GM21367 (cell line): ENCODE measurements around the gene FFAR1.

Experiments
- ATAC-seq: cut with Tn5 transposase; IDR thresholded peaks from one replicate; pipeline ENCODE4 v1.9.1; 2021; ENCODE audit not compliant: unreplicated experiment

FFAR1 gene

DNA sequence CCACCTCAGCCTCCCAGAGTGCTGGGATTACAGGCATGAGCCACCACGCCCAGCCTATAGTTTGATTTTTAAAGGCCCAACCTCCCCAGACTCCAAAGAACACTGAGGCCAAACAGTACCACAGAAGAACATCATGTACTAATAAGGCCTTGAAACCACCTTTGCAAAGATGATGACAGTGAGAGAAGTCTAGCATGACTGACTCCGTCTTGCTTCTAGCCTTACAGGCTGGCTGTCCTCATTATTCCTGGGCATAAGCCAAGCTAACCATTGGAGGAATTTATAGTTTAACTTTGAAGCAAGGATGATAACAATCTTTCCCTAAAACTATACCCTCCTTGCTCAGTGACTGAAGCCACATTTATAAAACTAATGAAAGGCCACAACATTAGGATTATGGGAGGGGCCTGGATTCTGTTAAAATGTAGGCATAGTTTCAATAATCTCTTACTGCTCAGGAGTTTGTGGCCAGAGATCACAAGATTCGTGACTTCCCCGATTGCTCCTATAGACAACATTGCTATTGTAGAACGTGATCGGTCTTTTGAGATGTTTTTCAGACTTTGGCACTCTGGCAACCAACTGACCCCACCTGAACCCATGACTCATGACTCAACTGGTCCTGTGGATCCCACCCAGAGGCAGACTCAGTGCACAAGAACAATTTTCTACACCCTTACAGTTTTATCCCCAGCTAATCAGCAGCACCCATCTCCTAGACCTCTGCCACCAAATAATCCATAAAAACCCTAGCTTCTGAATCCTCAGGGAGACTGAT lies 40.8 kb downstream of the FFAR1 start:
- no peak for ATAC-seq

DNA sequence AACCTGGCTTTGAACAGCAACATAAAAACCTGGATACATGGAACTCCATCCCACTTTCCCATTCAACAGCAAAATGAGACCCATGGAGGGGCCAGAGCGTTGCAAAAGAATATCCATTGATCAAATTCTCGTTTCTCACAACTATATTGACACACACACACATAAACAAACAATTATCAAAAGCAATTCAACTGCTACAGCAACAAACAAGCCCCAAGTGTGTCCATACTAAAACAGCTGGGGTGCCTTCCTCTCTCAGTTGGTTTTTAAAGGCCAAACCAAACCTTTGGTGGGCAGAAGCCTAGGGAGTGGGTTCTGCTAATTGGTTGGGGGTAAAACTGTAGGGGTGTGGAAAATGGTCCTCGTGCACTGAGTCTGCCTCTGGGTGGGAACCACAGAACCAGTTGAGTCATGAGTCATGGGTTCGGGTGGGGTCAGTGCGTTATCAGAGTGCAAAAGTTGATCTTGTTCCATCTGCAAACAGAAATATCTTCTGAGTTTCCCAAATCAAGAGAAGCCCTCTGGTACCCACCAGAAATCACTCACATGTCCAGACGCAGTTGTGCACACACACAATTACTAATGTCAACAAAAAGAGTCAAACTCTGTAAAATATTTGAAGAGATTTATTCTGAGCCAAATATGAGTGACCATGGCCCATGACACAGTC lies 41.6 kb downstream of the FFAR1 start:
- no peak for ATAC-seq

DNA sequence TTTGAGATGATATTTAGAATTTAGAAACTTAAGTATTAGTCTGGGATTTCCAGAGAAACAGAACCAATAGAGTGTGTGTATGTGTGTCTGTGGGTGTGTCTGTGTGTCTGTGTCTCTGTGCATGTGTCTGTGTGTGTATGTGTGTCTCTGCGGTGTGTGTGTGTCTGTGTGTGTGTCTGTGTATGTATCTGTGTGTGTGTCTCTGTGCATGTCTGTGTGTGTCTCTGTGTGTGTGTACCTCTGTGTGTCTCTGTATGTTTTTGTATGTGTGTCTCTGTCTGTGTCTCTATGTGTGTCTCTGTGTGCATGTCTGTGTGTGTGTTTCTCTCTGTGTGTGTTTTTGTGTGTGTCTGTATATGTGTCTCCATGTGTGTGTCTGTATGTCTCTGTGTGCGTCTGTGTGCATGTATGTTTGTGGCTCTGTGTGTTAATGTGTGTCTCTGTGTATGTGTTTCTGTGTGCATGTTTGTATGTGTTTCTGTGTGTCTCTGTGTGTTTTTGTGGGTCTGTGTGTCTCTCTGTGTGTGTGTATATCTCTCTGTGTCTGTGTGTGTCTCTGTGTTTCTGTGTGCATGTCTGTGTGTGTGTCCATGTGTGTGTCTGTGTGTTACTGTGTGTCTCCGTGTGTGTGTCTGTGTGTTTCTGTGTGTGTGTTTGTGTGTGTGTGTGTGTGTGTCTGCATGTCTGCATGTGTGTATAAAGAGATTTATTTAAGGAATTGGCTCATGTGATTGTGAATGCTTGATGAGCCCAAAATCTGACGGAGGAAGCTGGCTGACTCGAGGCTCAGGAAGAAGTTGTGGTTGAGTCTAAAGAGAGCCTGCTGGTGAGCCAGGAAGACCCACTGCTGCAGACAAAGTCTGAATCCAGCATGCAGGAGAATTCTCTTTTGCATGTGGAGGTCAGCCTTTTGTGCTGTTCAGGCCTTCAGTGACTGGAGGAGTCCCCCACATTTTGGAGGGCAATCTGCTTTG lies 45.3 kb downstream of the FFAR1 start:
- no peak for ATAC-seq

DNA sequence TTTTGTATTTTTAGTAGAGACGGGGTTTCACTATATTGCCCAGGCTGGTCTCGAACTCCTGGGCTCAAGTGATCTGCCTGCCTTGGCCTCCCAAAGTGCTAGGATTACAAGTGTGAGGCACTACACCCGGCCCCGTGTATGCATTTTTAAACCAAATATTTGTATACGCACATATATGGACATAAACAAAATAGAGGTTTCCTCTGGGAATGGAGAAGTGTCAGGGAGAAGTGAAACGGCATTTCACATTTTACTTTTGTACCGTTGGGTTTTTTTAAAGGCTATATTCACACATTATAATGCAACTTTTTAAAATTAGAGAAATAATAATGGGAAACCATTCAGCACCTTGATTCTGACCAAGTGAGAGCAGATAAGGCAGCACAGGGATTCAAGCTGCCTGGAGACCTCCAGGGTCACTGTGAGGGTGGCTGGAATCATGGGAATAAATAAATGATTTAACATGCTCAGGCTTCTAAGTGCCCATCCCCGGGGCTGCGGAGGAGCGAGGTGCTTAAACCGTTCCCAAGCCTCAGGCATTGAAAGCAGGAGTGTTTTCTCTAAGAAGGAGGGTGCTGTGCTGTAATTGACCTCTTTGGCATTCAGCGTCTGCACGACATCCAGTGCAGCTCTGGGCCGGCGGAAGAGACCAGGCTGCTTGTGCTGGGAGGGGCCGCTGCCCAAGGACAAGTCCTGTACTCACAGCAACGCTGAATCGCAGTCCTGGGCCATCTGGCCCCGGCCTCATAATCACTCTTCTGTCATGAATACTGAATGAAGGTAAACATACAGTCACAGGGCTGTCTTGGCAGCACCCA lies 47.9 kb downstream of the FFAR1 start:
- no peak for ATAC-seq

DNA sequence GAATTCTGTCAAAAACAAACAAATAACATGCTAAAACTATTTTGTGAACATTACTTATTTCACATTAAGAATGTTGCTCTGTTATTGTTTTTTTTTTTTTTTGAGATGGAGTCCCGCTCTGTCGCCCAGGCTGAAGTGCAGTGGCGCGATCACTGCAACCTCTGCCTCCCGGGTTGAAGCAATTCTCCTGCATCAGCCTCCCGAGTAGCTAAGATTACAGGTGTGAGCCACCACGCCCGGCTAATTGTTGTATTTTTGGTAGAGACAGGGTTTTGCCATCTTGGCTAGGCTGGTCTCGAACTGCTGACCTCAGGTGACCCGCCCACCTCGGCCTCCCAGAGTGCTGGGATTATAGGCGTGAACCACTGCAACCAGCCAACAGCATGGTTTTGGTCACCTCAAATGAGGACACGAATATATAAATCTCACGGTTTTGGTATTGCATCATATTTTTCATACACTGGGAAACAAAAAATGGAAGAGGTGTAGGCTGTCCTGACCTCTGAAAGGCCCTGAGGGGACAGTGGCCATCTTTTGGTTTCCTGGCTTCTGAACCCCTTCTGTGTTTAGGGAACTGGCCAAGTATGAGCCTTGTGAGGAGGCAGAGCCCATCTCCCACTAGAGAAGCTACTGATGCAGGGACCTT lies 48.7 kb downstream of the FFAR1 start:
- ATAC-seq = no peak

DNA sequence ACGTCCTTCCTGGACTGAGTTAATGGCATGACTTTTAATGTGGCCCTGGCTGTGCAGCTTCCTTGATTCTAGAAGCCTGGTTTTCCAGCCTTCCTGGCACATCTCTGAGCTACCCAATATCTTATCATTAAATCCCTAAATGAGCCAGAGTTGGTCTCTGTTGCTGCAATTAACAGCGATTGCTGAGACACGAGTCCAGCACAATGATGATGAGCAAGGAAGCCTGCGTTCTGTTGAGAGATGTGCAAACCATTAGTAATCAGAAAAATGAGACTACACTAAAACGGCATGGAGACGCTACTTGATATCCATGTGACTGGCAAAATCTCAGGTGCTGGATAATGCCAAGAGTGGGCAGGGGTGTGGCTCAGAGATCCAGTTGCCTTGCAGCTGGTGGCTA lies 49.4 kb downstream of the FFAR1 start:
- ATAC-seq = no peak
